HG03039 (cell line): ENCODE results near the gene CMTR1.
"Not testable (repeated sequence)": the region's sequence is repeated elsewhere in the genome, so short reads cannot be mapped to it uniquely, and the experiment has no call there.

Experiments
- ATAC-seq: cut with Tn5 transposase; IDR thresholded peaks from one replicate; pipeline ENCODE4 v1.9.1; 2021; ENCODE audit warnings: mild to moderate bottlenecking, moderate library complexity; ENCODE audit not compliant: unreplicated experiment

CMTR1 gene

GRCh38 chr6:37435373-37435772 is 2.4 kb downstream of the CMTR1 start:
- ATAC-seq: no peak

GRCh38 chr6:37435816-37436215 is 2.8 kb downstream of the CMTR1 start:
- ATAC-seq: no peak

- no peak for ATAC-seq
Measured at GRCh38 chr6:37438930-37439329, 5.9 kb downstream of the CMTR1 start.

GRCh38 chr6:37441651-37442050 is 8.6 kb downstream of the CMTR1 start:
- no peak for ATAC-seq

DNA sequence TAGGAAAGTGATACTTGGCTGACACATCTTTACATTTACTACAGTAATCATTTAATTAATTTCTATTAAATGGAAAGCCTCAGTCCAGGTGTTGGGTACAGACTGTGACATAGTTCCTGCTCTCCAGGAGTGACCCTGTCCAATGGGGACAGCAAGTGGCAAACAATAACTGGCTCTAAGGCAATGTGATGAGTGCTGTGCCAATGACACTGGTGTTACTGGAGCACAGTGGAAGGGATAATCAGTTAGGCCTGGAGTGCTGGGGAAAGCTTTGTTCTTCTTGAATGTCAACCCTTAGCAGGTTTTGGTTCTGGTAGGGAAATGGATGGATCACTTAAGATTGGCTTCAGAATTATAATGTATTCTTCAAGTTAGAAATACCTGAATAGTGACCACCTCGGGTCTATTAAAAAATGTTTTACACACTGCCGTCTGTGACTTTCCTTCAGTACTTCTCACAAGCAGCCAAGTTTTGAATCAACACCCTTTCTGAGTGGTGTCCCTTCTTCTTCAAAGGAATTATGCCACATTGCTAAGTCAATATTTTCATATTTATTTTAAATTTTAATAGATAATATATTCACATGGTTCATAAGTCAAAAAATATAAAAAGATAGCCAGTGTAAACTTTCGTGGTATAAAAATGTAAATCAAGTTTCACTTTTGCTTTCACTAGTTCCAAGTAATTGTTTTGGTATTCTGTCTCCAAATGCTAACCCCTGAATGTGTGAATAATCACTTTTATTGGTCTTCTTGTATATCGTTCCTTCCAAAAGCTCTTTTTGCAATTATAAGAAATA is 9.6 kb downstream of the CMTR1 start:
- no peak for ATAC-seq

DNA sequence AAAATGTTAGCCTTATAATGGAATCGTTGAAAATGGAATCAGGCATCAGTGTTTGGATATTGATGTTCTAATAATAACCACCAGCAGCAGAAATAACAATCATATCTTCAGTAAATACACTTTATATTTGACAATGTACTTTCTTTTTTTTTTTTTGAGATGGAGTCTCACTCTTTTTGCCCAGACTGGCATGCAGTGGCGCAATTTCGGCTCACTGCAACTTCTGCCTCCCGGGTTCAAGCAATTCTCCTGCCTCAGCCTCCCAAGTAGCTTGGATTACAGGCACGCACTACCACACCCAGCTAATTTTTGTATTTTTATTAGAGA is 10.2 kb downstream of the CMTR1 start:
- not testable (repeated sequence) for ATAC-seq

DNA sequence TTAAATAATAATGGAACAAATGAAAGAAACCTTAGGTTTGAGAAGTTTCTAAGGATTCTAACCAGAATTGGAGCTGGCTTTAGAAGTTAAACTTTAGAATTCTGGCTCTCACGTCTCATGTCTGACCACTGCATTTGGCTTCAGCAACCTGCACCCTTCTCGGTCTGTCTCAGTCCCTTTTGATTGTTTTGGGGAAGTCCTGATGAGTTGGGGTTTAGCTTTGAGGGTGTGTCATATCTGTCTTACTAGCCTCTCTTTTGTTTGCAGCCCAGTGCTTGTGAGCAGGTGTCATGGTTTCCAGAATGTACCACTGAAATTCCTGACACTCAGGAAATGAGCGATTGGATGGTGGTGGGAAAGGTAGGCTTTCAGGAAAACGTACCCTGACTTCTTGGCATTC is 17.0 kb downstream of the CMTR1 start:
- ATAC-seq: no peak

GRCh38 chr6:37451441-37452193 is 18.6 kb downstream of the CMTR1 start:
- no peak for ATAC-seq

DNA sequence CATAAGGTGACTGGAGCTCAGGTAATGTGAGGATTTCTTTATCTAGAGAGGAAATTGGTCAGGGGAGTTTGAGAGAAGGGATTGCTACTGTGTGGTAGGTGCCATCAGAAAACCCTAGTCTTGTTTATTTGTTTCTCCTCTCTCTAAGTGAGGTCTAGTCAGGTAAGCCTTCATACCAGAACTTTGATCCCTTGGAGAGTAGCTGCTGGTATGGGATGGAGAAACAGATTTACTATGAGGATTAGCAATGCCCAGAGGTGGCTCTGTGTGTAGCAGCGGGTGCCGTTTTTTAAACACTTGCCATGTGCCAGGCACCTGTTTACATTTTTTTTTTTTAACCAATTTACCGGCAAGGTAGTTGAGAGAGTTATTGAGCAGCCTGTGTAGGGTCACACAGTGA is 19.5 kb downstream of the CMTR1 start:
- no peak for ATAC-seq

DNA sequence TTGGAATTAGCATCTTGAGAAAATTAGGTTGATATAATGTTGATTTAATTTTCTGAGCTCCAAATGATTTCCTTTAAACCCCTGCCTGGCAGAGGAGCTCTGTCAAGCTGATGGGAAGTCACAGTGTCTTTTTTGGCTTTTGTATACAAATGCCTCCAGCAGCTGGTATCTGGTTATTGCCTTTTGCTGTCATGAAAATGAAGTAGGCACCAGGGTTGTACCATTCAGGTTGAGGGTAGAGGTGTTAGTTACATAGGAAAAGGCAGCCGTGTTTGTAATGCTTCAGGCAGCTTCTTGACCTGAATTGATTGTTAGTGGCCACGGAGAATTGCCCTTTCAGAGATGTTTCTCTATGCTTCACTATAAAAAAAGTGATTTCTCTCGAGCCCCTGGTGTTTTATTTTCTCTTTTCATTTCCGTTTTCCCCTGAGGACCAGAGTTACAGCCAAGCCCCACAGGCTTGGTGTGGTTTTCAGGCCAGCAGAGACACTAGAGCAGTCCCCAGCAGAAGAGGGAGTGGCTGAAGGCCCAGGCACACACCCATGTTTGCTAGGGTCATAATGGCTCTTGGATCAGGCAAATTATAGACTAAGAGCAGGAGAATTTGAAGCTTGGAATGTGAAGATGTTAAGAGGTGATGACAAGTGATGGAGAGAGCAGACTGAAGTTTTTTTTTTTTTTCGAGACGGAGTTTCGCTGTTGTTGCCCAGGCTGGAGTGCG is 21.6 kb downstream of the CMTR1 start:
- no peak for ATAC-seq

GRCh38 chr6:37456126-37456525 is 23.1 kb downstream of the CMTR1 start:
- no peak for ATAC-seq

GRCh38 chr6:37456816-37457560 is 24.0 kb downstream of the CMTR1 start:
- ATAC-seq: no peak

- no peak for ATAC-seq
Measured at GRCh38 chr6:37459981-37460800, 27.2 kb downstream of the CMTR1 start.

DNA sequence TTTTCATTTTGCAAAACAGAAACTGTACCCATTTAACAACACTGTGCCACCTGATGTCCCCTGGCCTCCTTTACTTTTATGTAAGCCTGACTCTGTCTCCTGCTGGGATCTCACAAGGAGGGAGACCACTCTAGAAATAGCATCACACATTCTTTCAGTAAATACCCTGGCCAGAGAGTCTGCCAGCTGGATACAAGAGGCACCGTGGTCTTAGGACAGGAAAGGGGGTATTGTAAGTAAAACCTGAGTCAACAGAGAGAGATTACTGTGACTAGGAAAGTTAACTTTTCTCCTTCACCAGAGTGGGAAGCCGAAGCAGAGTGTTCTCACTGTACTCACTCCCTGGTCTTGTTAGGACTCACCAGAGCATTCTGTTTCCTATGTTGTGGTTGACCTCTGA is 27.8 kb downstream of the CMTR1 start:
- ATAC-seq: no peak

DNA sequence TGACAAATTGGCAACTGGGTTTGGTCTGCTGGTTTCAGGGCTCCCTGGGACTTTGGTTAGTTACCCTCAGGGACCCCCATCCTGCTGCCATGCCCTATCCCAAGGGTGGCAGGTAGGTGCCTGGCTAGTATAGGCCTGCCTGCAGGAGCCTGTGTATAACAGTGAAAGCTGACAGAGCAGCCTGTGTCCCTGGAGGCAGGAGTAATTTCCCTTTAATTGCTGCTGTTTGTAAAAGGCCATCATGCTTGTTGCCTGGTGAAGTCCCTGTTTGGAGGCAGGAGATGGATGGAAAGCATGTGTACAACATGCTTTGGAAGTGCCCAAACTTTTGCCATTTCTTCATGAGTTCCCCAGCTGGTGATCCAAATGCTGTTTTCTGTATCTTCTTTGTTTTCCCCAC is 30.1 kb downstream of the CMTR1 start:
- no peak for ATAC-seq

- ATAC-seq: no peak
Measured at GRCh38 chr6:37467718-37468117, 34.7 kb downstream of the CMTR1 start.

DNA sequence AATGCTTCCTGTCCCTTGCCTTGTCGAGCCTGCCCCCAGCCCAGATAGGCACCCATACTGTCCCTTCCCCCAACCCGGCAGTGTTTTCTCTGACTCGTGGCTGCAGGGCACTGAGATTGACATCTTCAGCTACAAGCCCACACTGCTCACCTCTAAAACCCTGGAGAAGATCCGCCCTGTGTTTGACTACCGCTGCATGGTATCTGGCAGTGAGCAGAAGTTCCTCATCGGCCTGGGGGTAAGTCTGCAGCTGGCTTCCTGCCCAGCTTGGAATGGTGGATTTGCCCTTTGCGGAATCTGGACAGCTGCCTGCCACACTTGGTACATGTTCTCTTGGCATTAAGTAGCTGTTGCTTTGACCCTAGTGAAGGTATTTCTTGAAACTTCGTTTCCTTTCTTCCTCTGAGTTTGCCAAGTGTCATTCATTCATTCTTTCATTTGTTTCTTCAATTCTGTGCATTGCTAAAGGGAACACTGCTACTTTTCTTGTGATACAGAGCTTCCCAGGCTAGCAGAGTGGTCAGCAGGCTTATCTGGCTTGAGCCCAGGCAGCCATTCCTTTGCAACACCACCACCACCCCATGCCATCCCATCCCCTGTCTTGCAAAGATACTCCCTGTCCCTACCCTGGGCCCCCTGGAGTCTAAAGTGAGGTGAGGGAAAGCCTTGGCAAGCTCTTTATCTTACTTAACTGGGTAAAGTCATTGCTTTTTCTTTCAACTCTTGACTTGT is 40.5 kb downstream of the CMTR1 start:
- ATAC-seq: no peak

DNA sequence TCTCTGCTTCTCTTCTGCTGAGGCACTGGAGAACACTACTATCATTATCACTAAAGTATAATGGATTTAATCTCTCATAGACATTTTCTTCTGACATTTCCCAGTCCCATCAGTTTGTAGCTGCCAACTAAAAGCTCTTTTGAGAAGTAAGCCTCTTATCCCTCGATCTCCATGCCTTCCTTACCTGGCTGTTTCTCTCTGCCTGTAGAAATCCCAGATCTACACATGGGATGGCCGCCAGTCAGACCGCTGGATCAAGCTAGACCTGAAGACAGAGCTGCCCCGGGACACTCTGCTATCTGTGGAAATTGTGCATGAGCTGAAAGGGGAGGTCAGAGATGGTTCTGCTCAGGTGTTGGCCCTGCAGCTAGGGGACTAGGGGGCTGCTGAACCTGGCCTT is 41.3 kb downstream of the CMTR1 start:
- no peak for ATAC-seq

- ATAC-seq: no peak
Measured at GRCh38 chr6:37477191-37477590, 44.2 kb downstream of the CMTR1 start.
